Suppressor macrophage (primary cell): ENCODE measurements around the gene COX7C.
"Not testable (repeated sequence)": the region's sequence is repeated elsewhere in the genome, so short reads cannot be mapped to it uniquely, and the experiment has no call there.

Source experiments
- DNase-seq, 4 experiments: peaks; one replicate each; pipeline ENCODE4 v3.0.0-alpha.2; 2020 to 2022
- total RNA-seq, 17 experiments: gene quantifications; one replicate each; lab custom pipeline; 2026; ENCODE audit warnings: mixed read lengths in 6 of 17, inconsistent platforms in 3 of 17; lab: John Stamatoyannopoulos, UW

COX7C gene, protein sequence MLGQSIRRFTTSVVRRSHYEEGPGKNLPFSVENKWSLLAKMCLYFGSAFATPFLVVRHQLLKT
- total RNA-seq, result 82.1 to 192 (median 136) reads per million in 17 experiments

DNA sequence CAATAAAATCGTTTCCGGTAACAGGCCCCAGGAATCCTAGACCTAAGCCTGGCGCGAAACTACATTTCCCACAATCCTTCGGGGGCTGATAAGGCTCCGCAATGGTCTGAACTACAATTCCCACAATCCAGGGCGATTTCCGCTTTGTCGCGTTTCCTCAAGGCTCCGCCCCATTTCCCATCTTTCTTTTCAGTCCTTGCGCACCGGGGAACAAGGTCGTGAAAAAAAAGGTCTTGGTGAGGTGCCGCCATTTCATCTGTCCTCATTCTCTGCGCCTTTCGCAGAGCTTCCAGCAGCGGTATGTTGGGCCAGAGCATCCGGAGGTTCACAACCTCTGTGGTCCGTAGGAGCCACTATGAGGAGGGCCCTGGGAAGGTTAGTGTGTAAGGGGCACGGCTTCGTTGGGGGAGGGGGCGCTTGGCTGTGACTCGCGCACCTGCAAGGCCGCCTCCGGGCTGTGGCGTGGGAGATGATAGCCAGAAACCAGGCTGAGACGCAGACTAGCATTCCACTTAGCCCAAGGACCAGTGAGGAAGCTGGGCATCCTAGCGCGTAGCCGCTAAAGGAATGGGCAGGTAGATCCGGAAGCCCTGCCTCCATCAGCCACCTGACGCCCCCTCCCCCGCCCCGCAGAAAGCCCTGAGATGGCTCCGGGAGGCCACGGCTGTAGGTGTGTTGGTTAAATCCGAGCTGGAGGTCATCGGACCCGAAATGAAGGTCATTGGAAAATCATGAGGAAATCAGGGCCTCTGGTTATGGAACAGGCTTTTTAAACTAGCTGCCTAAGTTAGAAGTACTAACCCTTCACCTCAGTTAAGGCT, at the start of gene COX7C:
TSS of gene COX7C (plus strand) at position 186 of the 821 bp plus-strand sequence. CDS start at position 301, 115 bp downstream.
- peak; percentile 96 to 98 (median 98) for DNase-seq

DNA sequence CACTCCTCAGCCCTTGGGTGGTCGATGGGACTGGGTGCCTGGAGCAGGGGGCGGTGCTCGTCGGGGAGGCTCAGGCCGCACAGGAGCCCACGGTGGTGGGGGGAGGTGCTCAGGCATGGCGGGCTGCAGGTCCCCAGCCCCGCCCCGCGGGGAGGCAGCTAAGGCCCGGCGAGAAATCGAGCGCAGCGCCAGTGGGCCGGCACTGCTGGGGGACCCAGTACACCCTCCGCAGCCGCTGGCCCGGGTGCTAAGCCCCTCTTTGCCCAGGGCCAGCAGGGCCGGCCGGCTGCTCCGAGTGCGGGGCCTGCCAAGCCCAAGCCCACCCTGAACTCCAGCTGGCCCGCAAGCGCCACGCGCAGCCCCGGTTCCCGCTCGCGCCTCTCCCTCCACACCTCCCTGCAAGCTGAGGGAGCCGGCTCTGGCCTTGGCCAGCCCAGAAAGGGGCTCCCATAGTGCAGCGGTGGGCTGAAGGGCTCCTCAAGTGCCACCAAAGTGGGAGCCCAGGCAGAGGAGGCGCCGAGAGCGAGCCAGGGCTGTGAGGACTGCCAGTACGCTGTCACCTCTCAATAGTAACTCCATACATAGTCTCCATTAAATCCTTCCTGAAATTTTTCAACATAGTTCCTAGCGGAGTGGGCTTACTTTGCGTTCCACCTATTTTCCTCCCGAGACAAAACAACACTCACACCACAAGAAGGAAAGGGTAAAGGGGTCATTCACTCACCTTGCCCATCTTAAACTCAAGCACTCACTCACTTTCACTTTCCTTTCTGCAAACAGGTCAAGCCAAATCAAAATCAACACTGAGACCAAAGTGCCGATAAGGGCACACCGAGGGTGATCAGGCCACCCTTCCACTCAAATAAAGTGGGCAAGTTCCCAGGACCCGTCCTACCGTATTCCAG, 48.0 kb upstream of the COX7C start:
- DNase-seq, result not testable (repeated sequence)

DNA sequence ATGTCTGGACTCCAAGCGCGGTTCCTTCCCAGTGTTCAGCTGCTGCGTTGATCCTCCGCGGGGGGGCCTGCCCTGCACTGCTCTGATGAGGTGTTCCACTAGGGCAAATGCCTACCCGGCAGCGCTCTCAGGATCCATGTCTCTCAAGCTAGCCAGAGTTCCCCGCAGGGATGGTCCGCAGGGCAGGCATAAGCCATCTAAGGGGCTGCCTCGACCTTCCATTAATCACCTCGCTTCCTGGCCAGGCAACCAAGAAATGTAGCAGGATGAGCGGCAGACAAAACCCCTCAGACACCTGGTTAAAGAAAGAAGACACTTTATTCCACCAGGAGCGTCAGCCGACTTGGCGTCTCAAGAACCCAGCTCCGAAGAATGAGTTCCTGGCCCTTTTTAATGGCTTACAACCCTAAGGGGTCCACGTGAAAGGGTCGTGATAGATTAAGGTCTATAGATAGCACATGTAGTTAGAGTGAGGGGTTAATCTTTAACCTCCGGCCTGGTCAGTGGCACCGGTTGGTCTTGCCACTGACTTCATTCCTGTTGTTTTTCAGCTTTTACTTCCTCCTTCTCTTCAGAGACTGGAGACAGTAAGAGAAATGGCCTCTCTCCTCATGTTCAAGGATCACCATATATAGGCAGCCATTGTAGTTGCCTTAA, 47.2 kb upstream of the COX7C start:
- no peak for DNase-seq

DNA sequence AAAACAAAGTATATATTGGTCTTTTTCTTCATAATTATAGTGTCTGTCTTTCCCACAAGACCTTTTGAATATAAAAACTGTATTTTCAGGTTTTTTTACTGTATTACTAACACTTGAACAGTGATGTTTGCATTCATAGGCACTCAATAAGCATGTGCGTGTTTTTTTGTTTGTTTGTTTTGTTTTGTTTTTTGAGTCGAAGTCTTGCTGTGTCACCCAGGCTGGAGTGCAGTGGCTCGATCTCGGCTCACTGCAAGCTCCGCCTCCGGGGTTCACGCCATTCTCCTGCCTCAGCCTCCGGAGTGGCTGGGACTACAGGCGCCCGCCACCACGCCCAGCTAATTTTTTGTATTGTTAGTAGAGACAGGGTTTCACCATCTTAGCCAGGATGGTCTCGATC, 46.6 kb upstream of the COX7C start:
- DNase-seq, result not testable (repeated sequence)

DNA sequence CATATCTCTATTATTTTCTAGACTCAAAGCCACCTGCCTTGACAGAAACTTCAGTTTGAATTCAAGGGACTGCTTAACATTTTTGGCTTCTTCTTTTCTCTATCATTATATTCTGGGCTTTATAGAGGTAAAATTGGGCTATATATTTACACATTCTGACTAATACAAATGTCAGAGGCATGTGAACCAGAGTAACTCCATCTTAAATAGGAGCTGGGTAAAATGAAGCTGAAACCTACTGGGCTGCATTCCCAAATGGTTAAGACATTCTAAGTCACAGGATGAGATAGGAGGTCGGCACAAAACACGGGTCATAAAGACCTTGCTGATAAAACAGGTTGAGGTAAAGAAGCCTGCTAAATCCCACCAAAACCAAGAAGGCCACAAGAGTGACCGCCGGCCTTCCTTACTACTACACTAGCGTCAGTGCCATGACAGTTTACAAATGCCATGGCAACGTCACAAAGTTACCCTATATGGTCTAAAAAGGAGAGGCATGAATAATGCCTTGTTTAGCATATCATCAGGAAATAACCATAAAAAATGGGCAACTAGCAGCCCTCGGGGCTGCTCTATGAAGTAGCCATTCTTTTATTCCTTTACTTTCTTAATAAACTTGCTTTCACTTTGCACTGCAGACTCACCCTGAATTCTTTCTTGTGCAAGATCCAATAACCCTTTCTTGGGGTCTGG, 44.8 kb upstream of the COX7C start:
- DNase-seq, result no peak

DNA sequence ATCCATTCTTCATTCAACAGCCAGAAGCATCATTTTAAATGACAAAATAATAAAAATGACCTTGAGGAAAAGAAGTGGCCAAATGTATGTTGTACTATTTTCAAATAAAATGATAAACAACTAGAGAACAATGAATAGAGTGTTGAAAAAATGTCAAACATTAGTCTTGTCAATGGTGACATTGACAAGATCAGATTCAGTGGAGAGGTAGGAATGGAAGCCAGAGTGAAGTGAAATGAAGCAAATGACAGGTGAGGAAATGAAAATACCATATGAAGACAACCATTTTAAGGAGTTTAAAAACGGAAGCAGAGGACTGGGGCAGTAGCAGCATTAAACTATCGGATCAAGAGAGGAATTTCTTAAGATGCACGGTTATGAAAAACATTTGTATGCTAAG, 38.2 kb upstream of the COX7C start:
- DNase-seq, result no peak

DNA sequence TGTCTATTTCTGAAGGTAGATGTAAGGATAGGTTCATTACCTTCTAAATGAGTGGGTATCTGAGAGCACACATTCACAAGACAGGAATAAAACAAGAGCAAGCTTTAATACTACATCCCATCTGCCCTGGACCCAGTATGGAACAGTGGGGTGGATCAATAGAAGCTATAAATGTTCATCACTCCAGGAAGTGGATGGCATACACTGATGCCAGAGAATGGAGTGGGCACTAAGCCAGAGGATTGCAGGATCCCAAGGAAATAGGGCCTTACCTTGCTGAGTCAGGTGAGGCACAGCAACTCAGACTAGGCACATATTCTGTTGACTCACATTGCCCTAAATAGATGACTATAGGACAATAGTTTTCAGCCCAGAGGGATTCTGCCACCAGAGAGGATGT, 21.3 kb upstream of the COX7C start:
- no peak for DNase-seq

DNA sequence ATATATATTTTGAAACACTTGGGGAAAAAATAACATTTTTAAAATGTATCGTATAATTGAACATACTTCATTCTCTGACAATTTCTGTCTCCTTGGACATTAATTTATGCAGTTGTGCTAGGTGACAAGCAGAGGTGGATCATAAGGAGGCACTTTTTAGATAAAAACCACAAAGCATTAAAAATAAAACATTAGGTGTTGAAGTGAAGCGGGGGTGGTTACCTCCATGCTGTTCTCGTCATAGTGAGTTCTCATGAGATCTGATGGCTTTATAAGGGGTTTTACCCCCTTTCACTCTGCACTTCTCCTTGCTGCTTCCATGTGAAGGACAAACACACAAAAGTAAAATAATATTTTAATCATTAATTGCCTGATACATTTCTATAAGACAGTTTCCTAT, 11.9 kb upstream of the COX7C start:
- DNase-seq, result no peak

DNA sequence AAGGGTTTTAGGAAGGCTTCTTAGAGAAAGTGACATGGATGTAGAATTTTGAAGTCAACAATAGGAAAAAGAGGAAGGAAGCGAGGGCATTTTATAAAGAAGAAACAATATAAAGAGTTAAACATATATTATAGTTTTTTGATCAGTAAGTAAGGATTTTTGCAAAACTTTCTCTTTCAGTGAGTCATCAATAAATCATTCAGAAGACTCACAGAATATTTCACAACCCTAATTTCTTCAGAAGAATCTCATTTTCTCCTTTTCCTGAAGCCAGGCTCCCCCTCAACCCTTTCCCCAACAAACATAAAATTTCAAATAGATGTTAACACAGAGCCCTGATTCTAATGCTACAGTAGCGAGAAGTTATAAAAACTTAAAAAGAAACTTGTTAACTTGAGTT, 4.3 kb upstream of the COX7C start:
- no peak for DNase-seq

DNA sequence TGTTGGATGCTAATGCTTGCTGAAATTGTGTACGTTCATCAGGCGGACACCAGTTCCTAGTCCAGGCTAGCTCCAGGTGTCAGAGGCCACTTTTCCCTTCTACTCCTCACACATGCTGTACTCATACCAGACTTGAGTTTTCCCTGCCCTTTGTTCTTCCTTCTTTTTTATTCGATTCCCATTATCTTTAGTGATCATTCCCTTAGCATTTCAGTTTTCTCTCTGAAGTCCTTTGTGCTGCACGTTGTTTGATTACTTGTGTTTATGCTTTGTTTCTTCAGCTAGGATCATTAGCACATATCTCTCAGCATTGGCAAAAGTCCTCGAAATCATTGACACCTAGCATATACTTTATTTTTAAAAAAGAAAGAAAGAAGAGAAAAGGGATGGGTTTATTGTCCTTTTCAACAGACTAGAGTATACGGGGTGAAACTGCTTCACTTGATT, 409 bp upstream of the COX7C start:
- DNase-seq, result no peak

DNA sequence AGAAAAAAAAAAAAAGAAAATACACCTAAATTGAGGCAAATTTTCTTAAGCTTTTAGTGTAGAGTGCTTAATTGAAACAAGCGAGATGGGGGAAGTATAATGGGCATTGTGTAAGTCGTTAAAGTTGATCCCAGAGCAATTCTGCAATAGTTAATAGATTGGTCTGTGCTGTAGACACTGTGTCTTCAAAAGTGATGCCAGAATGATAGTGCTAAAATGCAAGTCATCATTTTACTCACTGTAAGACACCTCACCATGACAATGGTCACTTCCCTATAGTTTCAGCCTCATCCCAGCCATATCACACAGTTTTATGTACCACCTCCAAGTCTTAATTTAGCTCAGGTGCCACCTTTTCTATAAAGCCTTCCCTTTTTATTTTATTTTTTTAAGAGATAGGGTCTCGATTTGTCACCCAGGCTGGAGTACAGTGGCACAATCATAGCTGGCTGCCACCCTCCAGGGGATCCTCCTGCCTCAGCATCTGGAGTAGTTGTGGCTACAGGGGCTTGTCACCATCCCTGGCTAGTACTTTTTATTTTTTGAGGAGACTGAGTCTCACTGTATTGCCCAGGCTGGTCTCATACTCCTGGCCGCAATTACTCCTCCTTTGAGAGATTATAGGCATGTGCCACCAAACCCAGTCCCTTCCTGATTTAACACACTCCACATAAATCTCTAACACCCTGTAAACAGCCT, 6.2 kb downstream of the COX7C start:
- DNase-seq, result no peak

DNA sequence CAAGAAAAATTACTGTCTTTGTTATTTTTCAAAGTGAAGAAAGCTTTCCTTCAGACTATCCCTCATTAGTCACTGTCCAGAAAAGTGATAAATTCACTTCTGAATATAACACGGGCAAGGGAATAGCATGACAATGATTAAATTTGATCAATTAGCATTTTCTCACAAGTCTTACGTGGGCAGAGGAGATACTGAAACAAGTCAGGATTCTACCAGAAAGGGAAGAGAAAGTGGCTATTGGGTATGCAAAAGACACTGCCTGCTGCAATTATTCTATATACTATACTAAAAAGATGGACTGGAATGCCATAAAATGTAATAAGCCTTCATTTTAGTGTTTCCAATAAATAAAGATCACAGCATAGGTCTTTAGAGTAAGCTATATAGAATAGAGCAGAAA, 7.4 kb downstream of the COX7C start:
- DNase-seq, result no peak

DNA sequence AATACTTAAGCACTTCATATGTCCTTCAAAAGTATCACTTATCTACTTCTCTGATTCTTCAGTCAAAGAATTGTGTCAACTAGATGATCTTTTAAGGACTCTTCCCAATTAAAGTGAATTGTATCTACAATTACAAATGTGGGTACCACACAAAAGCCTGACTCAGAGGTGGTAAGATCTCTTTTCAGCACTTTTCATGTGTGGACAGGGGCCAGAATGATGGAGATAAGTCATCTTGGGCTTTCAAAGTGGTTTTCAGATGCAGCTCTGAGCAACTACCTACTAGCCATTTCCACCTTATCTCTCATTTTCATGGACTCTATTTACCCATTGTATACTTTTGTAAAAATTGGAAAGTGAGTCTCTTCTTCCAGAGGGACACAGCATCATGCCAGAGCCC, 8.4 kb downstream of the COX7C start:
- no peak for DNase-seq

DNA sequence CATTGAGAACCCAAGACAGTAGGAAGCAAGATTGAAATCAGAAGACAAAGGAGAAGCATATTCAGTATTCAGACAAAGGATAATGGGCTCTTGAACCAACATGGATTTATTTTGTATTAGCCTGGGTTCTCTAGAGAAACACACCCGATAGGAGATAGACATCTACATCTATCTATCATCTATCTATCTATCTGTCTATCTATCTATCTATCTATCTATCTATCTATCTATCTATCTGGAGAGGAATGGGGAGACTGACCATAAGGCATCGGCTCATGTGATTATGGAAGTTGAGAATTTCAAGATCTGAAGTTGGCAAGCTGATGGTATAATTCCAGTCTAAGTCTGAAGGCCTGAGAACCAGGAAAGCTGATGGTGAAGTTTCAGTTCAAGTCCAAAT, 13.4 kb downstream of the COX7C start:
- DNase-seq, result no peak

DNA sequence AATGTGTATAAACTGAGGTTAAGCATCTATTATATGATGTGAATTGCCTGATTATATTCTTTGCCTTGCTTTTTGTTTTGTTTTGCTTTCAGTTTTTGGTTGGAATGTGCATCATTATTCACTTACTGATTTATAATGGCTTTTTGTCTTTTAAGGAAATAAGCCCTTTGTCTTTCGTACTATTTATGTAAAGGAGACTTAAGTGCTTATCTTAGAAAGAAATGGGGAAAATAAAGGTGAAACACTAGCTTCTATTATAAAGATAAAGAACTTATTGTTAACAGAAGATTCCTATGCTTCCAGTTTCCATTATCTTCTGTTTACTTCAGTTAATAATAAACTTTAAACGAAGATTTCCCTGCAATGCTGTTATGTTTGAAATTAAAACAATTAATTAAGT, 23.3 kb downstream of the COX7C start:
- DNase-seq, result no peak

DNA sequence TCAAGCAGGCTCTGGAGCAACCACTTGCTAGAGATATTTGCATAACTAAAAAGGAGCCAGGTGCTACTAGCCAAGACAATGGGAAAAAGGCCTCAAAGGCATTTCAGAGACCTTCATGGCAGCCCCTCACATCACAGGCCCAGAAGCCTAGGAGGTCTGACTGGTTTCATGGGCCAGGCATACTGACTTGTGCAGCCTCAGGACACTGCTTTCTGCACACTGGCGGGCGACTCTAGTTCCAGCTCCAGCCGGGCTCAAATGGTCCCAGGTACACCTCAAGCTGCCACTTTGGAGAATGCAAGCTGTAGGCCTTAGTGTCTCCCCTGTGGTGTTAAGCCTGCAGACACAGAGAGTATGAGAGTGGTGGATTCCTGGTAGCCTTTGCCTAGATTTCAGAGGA, 27.1 kb downstream of the COX7C start:
- DNase-seq, result no peak

DNA sequence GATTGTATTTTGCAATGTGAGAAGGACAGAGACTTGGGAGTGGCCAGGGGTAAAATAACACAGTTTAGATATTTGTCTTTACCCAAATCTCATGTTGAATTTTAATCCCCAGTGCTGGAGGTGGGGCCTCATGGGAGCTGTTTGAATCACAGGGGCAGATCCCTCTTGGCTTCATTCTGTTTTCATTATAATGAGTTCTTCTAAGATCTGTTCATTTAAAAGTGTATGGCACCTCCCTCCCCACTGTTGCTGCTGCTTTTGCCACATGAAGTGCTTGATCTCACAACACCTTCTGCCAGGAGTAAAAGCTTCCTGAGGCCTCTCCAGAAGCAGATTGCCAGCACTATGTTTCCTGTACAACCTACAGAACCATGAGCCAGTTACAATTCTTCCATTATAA, 28.1 kb downstream of the COX7C start:
- DNase-seq, result no peak

DNA sequence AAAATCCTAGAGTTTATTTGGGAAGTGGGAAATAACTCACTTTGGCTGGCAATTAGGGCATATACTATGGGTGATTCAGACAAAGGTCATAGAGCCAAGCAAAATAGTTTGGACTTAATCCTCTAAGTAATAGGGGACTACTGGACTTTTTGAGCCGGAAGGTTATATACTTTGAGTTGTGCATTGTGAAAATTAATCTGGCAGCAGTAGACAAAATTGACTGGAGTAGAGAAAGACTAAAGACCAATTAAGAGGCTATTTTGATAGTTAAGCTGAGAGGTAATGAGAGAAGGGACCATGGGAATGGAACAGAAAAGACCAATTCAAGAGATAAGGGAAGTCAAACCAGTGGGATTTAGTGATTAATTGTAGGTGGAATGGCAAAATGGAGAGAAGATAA, 28.9 kb downstream of the COX7C start:
- no peak for DNase-seq

DNA sequence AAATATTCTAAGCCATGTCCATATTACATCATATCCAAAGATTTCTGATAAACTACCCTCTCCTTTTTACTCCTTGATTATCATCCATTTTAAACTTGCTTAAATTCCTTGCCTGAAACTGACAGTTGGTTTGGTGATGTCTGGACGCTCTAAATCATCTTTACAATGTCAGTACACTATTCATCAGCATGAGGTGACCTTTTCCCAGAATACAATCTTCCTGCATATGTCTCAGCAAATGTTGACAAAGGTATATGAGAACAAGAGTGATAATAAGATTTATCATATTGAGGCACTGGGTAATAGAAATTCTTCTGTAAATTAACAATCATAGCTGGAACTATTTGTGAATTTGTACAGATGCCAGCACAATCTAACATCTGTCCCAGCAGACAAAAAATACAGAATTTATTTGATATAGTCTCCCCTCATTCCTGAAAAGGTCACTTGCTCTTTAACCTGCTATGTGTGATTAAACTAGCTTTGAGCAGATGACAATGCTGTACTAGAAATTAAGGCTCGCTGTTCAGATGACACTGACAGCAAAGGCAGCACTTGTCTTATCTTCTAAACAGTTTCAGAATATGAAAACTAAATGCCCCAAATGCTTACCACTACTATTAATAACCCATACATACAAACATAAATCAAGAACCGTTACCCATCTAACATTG, 32.2 kb downstream of the COX7C start:
- no peak for DNase-seq

DNA sequence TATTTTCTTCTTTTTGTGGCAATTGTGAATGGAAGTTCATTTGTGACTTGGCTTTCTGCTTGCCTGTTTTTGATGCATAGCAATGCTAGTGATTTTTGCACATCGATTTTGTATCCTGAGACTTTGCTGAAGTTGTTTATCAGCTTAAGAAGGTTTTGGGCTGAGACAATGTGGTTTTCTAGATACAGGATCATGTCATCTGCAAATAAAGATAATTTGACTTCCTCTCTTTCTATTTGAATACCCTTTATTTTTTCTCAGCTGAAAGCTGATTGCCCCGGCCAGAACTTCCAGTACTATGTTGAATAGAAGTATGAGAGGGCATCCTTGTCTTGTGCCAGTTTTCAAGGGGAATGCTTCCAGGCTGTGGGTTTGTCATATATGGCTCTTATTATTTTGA, 43.0 kb downstream of the COX7C start:
- DNase-seq, result not testable (repeated sequence)

DNA sequence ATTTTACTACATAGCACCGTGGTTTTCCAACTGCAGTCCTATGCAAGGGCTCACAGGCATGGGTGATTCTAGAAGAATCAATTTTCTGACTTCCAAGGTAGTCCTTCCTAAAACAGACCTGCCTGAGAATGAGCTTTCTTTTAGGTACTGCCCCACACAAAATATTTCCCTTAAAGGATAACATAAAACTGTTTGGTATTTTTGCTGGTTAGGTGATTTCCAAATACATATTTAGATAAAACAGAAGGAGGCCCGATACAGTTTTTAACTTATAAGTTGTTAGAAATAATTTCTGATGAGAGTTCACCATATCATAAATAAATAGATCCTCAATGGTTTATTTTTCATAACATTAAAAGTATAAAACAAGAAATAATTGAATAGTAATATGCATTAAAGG, 46.4 kb downstream of the COX7C start:
- DNase-seq, result no peak
